Measurements from ENCODE around the gene PHF13. TPM values are rescaled to one million over a fixed set of nuclear protein-coding genes. Genes with fewer than 3 reads are reported as not detected.

PHF13 gene
- total and polyA plus RNA-seq, 4 donors = 1.4 to 8.7 (median 3.8) TPM

DNA sequence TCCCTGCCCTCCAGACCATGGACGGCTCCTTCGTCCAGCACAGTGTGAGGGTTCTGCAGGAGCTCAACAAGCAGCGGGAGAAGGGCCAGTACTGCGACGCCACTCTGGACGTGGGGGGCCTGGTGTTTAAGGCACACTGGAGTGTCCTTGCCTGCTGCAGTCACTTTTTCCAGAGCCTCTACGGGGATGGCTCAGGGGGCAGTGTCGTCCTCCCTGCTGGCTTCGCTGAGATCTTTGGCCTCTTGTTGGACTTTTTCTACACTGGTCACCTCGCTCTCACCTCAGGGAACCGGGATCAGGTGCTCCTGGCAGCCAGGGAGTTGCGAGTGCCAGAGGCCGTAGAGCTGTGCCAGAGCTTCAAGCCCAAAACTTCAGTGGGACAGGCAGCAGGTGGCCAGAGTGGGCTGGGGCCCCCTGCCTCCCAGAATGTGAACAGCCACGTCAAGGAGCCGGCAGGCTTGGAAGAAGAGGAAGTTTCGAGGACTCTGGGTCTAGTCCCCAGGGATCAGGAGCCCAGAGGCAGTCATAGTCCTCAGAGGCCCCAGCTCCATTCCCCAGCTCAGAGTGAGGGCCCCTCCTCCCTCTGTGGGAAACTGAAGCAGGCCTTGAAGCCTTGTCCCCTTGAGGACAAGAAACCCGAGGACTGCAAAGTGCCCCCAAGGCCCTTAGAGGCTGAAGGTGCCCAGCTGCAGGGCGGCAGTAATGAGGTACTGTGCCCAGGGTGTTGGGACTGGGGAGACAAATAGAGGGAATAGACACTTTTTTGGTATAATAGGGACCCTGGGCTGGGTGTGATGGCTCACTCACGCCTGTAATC lies 32.7 kb upstream of the PHF13 start:
- Histone ChIP-seq H3K9ac (ENCODE audit: low read depth in 1 of 2, low read length in 2 of 2) (peak overlapping the region; percentile 42 to 72), H3K27me3 (ENCODE audit: control insufficient read depth in 4 of 4, insufficient read depth in 4 of 4, low read length in 3 of 4) (no peaks in the 10 kb centered on the region), H3K4me1 (ENCODE audit: control insufficient read depth in 4 of 4, insufficient read depth in 4 of 4, low read length in 3 of 4) (peaks cover 18 to 54% (median 40%) of the 10 kb centered on the region in 4 donors), H3K9me3 (ENCODE audit: control insufficient read depth in 4 of 4, low read length in 3 of 4) (no peaks in the 10 kb centered on the region), H3K36me3 (ENCODE audit: control insufficient read depth in 4 of 4, insufficient read depth in 3 of 4, low read depth in 1 of 4, low read length in 3 of 4) (no peaks in the 10 kb centered on the region), H3K4me3 (ENCODE audit: low read depth in 1 of 3, low read length in 3 of 3) (peak overlapping the region; percentile 71 to 89 (median 75)), H3K27ac (ENCODE audit: low read depth in 1 of 2, low read length in 2 of 2) (peak overlapping the region; percentile 88 to 97)
- no peak for DNase-seq (ENCODE audit: low spot score)
- 21% methylated on average over 19 of the region's 19 CpGs for WGBS
- TF ChIP-seq FOXA1 (IDR thresholded peaks at IDR 0.05) = no peak
- no peak for TF ChIP-seq ZBTB33 (IDR thresholded peaks at IDR 0.05)
- TF ChIP-seq, protein P1, sequence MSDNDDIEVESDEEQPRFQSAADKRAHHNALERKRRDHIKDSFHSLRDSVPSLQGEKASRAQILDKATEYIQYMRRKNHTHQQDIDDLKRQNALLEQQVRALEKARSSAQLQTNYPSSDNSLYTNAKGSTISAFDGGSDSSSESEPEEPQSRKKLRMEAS (IDR thresholded peaks at IDR 0.05) = no peak
- TF ChIP-seq JUND (IDR thresholded peaks at IDR 0.05) = peak in 1 of 2 donors; percentile 41
- TF ChIP-seq HNF4G (IDR thresholded peaks at IDR 0.05) = no peak
- TF ChIP-seq EGR1 (IDR thresholded peaks at IDR 0.05; ENCODE audit: low read depth in 2 of 2) = no peak
- TF ChIP-seq NR2F2 (IDR thresholded peaks at IDR 0.05) = no peak
- TF ChIP-seq YY1 (IDR thresholded peaks at IDR 0.05) = peak; percentile 17
- TF ChIP-seq RAD21 (IDR thresholded peaks at IDR 0.05) = peak in 1 of 2 donors; percentile 6
- TF ChIP-seq GABPA (IDR thresholded peaks at IDR 0.05 in 1 of 2, conservative IDR thresholded peaks at IDR 0.05 in 1 of 2) = no peak
- TF ChIP-seq TAF1 (conservative IDR thresholded peaks at IDR 0.05) = no peak
- peak; percentile 51 to 67 for TF ChIP-seq HNF4A (conservative IDR thresholded peaks at IDR 0.05)
- peak; percentile 64 to 73 for TF ChIP-seq RXRA (IDR thresholded peaks at IDR 0.05)
- TF ChIP-seq, protein P2, sequence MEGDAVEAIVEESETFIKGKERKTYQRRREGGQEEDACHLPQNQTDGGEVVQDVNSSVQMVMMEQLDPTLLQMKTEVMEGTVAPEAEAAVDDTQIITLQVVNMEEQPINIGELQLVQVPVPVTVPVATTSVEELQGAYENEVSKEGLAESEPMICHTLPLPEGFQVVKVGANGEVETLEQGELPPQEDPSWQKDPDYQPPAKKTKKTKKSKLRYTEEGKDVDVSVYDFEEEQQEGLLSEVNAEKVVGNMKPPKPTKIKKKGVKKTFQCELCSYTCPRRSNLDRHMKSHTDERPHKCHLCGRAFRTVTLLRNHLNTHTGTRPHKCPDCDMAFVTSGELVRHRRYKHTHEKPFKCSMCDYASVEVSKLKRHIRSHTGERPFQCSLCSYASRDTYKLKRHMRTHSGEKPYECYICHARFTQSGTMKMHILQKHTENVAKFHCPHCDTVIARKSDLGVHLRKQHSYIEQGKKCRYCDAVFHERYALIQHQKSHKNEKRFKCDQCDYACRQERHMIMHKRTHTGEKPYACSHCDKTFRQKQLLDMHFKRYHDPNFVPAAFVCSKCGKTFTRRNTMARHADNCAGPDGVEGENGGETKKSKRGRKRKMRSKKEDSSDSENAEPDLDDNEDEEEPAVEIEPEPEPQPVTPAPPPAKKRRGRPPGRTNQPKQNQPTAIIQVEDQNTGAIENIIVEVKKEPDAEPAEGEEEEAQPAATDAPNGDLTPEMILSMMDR (IDR thresholded peaks at IDR 0.05; ENCODE audit: low read depth, low read length, missing input control) = no peak
- no peak for TF ChIP-seq FOXA2 (IDR thresholded peaks at IDR 0.05)
- TF ChIP-seq SP1 (IDR thresholded peaks at IDR 0.05) = peak; percentile 36
- TF ChIP-seq ATF3 (IDR thresholded peaks at IDR 0.05) = no peak
- TF ChIP-seq REST (IDR thresholded peaks at IDR 0.05) = peak; percentile 23

Measured in liver (tissue), 9 donors.